Esophagus muscularis mucosa (tissue), 4 donors: Measurements from ENCODE around the gene GCC1. TPM values are rescaled to one million over a fixed set of nuclear protein-coding genes. Genes with fewer than 3 reads are reported as not detected.
"Not testable (repeated sequence)": the region's sequence is repeated elsewhere in the genome, so short reads cannot be mapped to it uniquely, and the experiment has no call there.

Experiments
- DNase-seq: peaks from one replicate; pipeline ENCODE4 v3.0.0-alpha.2; 2017; ENCODE audit errors: extremely low spot score
- H3K27ac ChIP-seq, 4 donors: fragments of 200-600 bp; sonication (generic); replicated peaks in 1 of 4; 1 replicate in 3 of 4; 2 replicates in 1 of 4; pipeline ENCODE4 v1.5.1; 2016 to 2019; ENCODE audit warnings: mild to moderate bottlenecking in 1 of 4
- H3K27me3 ChIP-seq, 4 donors: fragments of 200-600 bp; sonication (generic); one replicate each; pipeline versions ENCODE4 v1.5.1 to v1.6.0; 2016 to 2019
- H3K36me3 ChIP-seq, 4 donors: fragments of 200-600 bp; sonication (generic); one replicate each; pipeline ENCODE4 v1.5.1; 2016 to 2019
- H3K4me1 ChIP-seq, 4 donors: fragments of 200-600 bp; sonication (generic); one replicate each; pipeline ENCODE4 v1.5.1; 2016 to 2019
- H3K4me3 ChIP-seq, 4 donors: fragments of 200-600 bp; sonication (generic); 1 replicate in 2 of 4; 2 replicates in 2 of 4; pipeline ENCODE4 v1.5.1; 2016 to 2019; ENCODE audit warnings: mild to moderate bottlenecking in 4 of 4, moderate library complexity in 1 of 4
- H3K9me3 ChIP-seq, 4 donors: fragments of 200-600 bp; sonication (generic); 1 replicate in 3 of 4; 2 replicates in 1 of 4; pipeline ENCODE4 v1.5.1; 2016 to 2019
- EP300 ChIP-seq: sonication (generic); formaldehyde crosslinking; IDR thresholded peaks from one replicate; pipeline ENCODE4 v1.6.1; 2017; ENCODE audit warnings: antibody characterized with exemption
- POLR2A ChIP-seq: fragments of 450-650 bp; IDR thresholded peaks from one replicate; pipeline ENCODE4 v1.6.1; 2017; ENCODE audit warnings: antibody characterized with exemption, moderate library complexity, mild to moderate bottlenecking, low read depth
- POLR2AphosphoS5 ChIP-seq, 2 donors: sonication (generic); formaldehyde crosslinking; IDR thresholded peaks; one replicate each; pipeline ENCODE4 v1.6.1; 2017; ENCODE audit warnings: antibody characterized with exemption in 2 of 2
- WGBS: methylation state at CpG from one replicate; pipeline ENCODE4 v1.1.5; 2018; 5-methylcytosine and 5-hydroxymethylcytosine counted together
- intact Hi-C: fragments of 100-400 bp; cut with DNase I; formaldehyde crosslinking; loops from one replicate; pipeline ENCODE4 v1.15.1; 2023
- total RNA-seq, 4 donors: library from RNA; depleted of rRNA; stranded (reverse); fragments of >200 nt; gene quantifications; one replicate each; pipeline versions ENCODE4 v1.1.0 to v1.2.1, GENCODE V29; 2016
- TF ChIP-seq, protein P1 (sequence below), 3 experiments: fragments of 200-600 bp in 2 of 3; fragments of 450-650 bp in 1 of 3; sonication (generic) in 2 of 3; IDR thresholded peaks; one replicate each; pipeline ENCODE4 v1.5.1; 2017 to 2019; ENCODE audit warnings: antibody characterized with exemption in 3 of 3, mild to moderate bottlenecking in 2 of 3, moderate library complexity in 1 of 3

GCC1 gene
- total RNA-seq, 4 donors from 2014 or later: 11.6 to 17.3 (median 14.7) TPM

DNA sequence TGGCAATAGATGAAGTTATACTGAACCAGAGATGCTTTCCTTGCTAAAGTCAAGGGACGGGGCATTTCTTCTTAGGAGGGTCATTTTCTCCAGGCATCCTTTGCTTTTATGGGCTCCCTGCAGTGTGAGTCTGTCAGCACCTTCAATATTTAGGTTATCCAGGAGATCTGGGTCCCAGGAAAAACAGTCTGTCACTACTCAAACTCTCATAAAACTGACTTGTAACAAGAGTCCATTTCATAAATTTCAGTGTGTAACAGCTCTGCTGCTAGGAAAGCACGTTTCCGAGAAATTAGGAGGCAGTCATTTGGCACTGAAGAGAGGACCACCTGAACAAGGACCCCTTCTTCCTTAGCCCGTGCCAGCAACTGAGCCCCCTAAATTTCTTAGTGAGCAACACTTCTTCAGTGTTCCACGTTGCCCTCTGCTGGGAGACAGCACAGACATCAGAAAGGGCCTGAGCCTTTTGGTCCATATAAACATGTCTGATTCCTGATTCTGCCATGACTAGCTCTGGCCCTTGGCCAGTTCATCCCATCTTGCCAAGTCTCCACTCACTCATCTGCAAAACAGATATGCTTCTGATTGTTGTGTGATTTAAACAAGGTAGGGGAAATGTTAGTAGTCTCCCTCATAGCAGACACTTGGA lies 7.2 kb downstream of the GCC1 start:
- intact Hi-C loops: no loop called here
- peak overlapping the region in 3 of 4 donors; percentile 5 to 18 (median 10) for H3K27ac ChIP-seq

GRCh38 chr7:127571741-127572505 lies 13.5 kb downstream of the GCC1 start:
- intact Hi-C loops: no loop called here
- H3K4me1 ChIP-seq: no peaks in the 10 kb centered on the region
- DNase-seq: no peak
- WGBS: 70% methylated on average over 3 of the region's 3 CpGs
- H3K27me3 ChIP-seq: no peaks in the 10 kb centered on the region
- no peaks in the 10 kb centered on the region for H3K36me3 ChIP-seq
- no peaks in the 10 kb centered on the region for H3K9me3 ChIP-seq
- TF ChIP-seq, protein P1, sequence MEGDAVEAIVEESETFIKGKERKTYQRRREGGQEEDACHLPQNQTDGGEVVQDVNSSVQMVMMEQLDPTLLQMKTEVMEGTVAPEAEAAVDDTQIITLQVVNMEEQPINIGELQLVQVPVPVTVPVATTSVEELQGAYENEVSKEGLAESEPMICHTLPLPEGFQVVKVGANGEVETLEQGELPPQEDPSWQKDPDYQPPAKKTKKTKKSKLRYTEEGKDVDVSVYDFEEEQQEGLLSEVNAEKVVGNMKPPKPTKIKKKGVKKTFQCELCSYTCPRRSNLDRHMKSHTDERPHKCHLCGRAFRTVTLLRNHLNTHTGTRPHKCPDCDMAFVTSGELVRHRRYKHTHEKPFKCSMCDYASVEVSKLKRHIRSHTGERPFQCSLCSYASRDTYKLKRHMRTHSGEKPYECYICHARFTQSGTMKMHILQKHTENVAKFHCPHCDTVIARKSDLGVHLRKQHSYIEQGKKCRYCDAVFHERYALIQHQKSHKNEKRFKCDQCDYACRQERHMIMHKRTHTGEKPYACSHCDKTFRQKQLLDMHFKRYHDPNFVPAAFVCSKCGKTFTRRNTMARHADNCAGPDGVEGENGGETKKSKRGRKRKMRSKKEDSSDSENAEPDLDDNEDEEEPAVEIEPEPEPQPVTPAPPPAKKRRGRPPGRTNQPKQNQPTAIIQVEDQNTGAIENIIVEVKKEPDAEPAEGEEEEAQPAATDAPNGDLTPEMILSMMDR (IDR thresholded peaks at IDR 0.05): no peak
- TF ChIP-seq POLR2A (no peak), POLR2AphosphoS5 (IDR thresholded peaks at IDR 0.05) (no peak), EP300 (no peak)
- no peak overlapping the region for H3K4me3 ChIP-seq
- H3K27ac ChIP-seq: no peak overlapping the region

More for the DNA sequence above, 7.2 kb downstream of the GCC1 start:
- Histone ChIP-seq H3K9me3 (no peaks in the 10 kb centered on the region), H3K27me3 (no peaks in the 10 kb centered on the region), H3K4me1 (peaks cover 27 to 51% (median 43%) of the 10 kb centered on the region in 4 donors), H3K4me3 (no peak overlapping the region), H3K36me3 (peaks cover 14 to 44% (median 34%) of the 10 kb centered on the region in 4 donors)
- WGBS: 67% methylated on average over 5 of the region's 5 CpGs
- DNase-seq: no peak
- no peak for TF ChIP-seq POLR2A
- TF ChIP-seq POLR2AphosphoS5 (IDR thresholded peaks at IDR 0.05): no peak
- TF ChIP-seq, protein P1 (IDR thresholded peaks at IDR 0.05): no peak
- TF ChIP-seq EP300: no peak

DNA sequence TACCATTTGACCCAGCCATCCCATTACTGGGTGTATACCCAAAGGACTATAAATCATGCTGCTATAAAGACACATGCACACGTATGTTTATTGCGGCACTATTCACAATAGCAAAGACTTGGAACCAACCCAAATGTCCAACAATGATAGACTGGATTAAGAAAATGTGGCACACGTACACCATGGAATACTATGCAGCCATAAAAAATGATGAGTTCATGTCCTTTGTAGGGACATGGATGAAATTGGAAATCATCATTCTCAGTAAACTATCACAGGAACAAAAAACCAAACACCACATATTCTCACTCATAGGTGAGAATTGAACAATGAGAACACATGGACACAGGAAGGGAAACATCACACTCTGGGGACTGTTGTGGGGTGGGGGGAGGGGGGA lies 17.4 kb downstream of the GCC1 start:
- H3K4me1 ChIP-seq, H3K27ac ChIP-seq, H3K27me3 ChIP-seq, H3K4me3 ChIP-seq, H3K36me3 ChIP-seq, H3K9me3 ChIP-seq, DNase-seq, intact Hi-C loops: not testable (repeated sequence)
- WGBS: no CpG with 5 or more reads among the region's 3 CpGs

DNA sequence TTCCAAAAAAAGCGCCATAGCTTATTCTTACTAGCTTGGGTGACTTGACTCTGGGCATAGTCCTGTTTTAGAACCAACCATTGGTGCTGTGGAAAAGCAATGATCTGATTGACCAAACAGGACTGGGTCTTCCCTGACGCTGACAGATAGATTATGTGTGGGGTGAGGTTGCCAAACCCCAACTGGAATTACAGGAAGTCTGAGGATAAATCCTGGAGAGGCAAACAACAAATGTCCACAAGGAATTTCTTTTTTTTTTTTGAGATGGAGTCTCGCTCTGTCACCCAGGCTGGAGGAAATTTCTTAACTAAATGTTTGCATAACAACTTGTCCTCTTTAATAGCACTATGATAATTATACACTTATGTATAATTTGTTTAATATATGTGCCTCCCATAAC lies 19.2 kb downstream of the GCC1 start:
- no peak for DNase-seq
- intact Hi-C loops: no loop called here
- no peaks in the 10 kb centered on the region for H3K27me3 ChIP-seq
- H3K36me3 ChIP-seq: no peaks in the 10 kb centered on the region
- H3K9me3 ChIP-seq: no peaks in the 10 kb centered on the region
- 80% methylated on average over 3 of the region's 3 CpGs for WGBS
- TF ChIP-seq, protein P1 (IDR thresholded peaks at IDR 0.05): no peak
- TF ChIP-seq POLR2A (no peak), POLR2AphosphoS5 (IDR thresholded peaks at IDR 0.05) (no peak), EP300 (no peak)
- H3K4me3 ChIP-seq: no peak overlapping the region
- H3K4me1 ChIP-seq: no peaks in the 10 kb centered on the region
- H3K27ac ChIP-seq: no peak overlapping the region

DNA sequence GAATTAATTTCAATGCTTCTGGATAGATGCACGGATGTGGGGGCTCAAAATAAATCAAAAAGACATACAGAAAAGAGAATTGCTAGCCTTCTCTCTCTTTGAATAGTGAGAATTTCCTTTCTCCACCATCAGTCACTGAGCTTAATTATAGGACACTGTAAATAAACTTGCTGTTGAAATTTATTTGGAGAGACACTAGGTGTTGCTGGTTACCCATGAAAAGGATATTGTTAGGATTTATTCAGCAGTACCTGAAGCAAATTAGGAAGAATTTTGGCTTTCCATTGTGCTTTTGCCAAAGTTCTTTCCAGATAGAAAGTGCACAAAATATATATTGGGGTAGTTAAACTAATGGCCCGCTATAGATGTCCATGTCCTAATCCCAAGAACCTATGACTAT lies 27.6 kb downstream of the GCC1 start:
- intact Hi-C loops: no loop called here
- Histone ChIP-seq H3K4me1 (no peaks in the 10 kb centered on the region), H3K36me3 (no peaks in the 10 kb centered on the region), H3K9me3 (no peaks in the 10 kb centered on the region), H3K4me3 (no peak overlapping the region), H3K27ac (no peak overlapping the region), H3K27me3 (no peaks in the 10 kb centered on the region)
- WGBS: 78% methylated on average over 2 of the region's 2 CpGs
- no peak for DNase-seq
- TF ChIP-seq, protein P1 (IDR thresholded peaks at IDR 0.05): no peak
- TF ChIP-seq POLR2AphosphoS5 (IDR thresholded peaks at IDR 0.05) (no peak), POLR2A (no peak)
